Endometrial microvascular endothelial cells (primary cell): ENCODE results near the gene TBC1D22B. TPM values are rescaled to one million over a fixed set of nuclear protein-coding genes. Genes with fewer than 3 reads are reported as not detected.

ENCODE experiments used
- in situ Hi-C: cut with HindIII; loops from 2 replicates; pipeline ENCODE4 v1.10.0; 2017; ENCODE audit warnings: low sequenced_read_pairs, low pct_unique_long_range_greater_than_20kb; ENCODE audit errors: inconsistent ontology term
- total RNA-seq: library from RNA; depleted of rRNA; stranded (reverse); fragments of >200 nt; gene quantifications from one replicate; pipeline ENCODE4 v1.2.3, GENCODE V29; 2015; ENCODE audit errors: inconsistent ontology term

Gene TBC1D22B
- total RNA-seq, 1 donor from 2014 or later, result 15.4 TPM

DNA sequence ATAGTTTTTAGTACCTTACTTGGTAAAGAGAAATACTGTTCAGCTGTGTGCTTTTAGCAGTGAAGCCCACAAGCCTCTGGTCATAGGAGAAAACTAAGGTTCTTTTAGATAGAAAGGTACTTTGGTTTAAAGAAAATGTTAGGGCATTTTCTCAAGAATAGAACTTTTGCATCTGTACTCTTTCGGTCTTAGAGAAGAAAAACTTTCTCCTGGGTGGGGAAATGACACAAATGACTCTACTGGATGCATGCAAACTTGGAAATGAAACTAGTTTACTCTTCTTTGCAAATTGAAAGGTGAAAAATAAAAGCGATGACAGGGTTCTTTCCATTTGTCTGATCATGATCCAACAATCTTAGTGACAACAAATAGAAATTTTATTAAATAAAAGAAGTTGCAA is 2.5 kb downstream of the TBC1D22B start:
- in situ Hi-C loops, result no loop called here

DNA sequence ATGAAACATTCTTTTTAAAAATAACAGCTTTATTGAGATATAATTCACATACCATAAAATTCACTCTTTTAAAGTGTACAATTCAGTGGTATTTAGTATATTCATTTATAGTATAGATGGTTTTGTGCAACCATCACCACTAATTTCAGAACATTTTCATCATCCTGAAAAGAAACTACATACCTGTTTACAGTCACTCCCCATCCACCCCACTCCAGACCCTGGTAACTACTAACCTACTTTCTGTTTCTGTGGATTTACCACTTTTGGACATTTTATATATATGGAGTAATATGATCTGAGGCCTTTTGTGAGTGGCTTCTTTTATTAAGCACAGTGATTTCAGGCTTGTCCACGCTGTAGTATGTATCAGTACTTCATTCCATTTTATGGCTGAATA is 2.9 kb downstream of the TBC1D22B start:
- in situ Hi-C loops, result no loop called here

- in situ Hi-C loops, result no loop called here
Measured at GRCh38 chr6:37261198-37261597, 3.6 kb downstream of the TBC1D22B start.

DNA sequence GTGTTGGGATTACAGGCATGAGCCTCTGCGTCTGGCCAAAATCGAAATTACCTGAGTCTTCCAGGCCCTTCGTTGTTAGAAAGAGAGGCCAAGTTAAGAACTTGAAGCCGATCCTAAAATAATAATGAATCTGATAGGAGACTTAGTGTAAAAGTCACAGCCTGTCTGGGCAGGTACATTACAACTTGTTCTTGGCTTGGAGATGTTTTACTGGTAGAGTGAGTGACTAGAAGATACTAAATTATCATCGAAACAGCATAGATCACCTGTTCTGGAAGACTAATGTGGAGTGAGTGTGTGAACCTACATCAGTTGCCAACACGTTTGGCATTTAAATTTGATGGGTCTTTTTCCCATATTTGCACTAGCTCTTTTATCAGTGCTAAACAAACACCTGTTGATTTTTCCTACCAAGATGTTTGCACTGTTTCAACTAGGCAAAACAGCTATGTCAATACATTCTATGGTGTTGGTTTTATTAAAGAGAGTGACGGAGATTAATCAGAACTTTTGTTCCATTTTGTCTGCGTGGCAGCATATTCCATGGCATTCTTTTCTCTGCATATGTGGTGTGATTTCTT is 5.0 kb downstream of the TBC1D22B start:
- in situ Hi-C loops, result no loop called here

DNA sequence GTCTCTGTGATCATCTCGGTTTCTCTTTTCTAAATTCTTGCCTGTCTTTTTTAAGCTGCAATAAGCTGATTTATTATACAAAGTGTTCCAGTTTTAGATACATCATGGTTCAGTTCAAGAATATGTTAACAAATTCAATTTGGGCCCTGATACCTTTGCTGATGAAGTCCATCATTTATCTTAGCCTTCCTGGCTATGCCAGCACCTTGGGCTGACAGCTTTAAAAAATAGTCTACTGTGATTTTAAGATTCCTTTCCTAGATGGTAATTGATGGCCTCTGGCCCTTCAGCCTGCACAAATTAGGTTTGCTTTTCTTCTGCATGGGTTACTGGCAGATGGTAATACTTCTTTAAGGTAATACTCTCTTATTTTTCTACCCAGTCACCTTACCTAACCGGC is 7.4 kb downstream of the TBC1D22B start:
- in situ Hi-C loops, result no loop called here

GRCh38 chr6:37265860-37266259 is 8.3 kb downstream of the TBC1D22B start:
- in situ Hi-C loops, result no loop called here

GRCh38 chr6:37269105-37269504 is 11.5 kb downstream of the TBC1D22B start:
- in situ Hi-C loops, result no loop called here

DNA sequence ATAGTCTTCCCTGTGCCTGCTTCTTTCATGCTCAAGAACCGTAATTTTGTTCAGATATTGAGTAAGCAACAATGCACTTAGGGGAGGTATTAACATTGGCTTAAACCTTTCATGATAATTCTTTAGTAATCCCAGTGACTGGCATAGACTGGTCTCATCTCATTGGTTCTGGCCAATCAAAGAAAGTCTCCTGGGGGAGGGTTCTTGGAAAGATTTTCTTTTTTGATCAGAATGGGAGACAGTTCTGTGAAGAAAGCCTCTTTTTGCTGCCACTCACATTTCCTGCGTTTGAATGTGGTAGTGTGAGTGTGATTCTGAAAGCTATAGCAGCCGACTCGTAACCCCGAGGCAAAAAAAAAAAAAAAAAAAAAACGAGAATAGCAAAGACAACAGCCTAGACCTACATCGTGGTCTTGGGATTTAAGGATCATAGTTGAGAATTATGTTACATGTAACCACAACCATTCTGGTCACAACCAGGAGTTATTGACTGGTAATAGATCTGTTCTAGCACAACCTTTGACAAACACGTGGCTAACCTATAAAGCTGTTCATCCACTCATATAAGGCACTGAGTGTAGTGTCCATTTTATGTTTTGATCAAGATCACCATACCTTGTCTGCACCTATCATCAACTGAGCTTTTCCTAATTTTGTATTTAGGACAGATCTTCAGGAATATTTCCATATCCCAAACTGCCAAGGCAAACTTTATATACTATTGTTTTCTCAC is 15.4 kb downstream of the TBC1D22B start:
- in situ Hi-C loops, result no loop called here

GRCh38 chr6:37273690-37274089 is 16.1 kb downstream of the TBC1D22B start:
- in situ Hi-C loops, result no loop called here

DNA sequence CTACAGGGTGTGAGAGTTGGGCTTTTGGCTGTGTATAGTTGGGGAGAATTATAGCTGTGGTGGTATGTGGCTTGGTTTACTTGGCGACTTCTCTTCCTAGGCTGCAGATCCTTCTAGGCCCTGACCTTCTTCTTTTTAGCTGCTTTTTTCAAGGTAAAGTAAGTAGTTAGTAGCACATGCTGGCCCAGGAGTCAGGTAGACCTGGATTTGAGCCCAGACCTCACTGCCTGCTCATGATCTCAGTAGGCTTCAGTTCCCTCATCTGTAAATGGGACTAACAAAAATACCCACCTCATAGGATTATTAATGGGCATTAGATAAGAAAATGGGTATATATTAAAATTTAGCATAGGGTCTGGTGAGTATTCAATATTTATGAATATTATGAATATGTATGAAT is 17.8 kb downstream of the TBC1D22B start:
- in situ Hi-C loops, result no loop called here

- in situ Hi-C loops, result no loop called here
Measured at GRCh38 chr6:37277001-37277409, 19.4 kb downstream of the TBC1D22B start.

DNA sequence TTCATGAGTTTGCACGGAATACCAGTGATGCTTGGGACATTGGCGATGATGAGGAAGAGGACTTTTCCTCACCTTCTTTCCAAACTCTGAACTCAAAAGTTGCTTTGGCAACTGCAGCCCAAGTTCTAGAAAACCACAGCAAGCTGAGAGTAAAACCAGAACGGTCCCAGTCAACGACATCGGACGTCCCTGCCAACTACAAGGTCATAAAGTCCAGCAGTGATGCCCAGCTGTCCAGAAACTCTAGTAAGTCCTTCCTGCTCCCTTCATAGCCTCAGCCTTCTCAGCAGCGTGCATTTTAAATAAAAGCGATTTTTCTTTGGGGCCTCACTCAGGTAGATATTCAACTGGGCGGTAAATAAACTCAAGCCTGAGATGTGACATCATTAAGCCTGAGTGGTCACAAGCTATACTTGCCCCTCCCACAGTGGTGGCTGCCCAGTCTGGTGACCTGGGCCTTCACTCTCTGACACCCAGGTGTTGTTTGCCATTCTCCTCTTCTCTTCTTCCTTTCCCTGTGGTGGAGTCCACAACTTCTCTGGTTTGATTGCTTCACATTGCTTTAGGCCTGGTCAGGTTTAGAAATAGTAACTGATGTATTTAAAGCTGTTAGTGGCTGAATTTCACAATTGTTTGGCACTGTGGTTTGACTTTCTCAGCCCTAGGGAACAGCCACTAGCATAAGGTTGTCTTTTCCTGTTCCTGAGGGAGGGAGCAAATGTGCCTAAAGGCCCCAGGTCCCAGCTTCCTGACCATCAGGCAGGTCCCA is 22.0 kb downstream of the TBC1D22B start:
- in situ Hi-C loops, result no loop called here

DNA sequence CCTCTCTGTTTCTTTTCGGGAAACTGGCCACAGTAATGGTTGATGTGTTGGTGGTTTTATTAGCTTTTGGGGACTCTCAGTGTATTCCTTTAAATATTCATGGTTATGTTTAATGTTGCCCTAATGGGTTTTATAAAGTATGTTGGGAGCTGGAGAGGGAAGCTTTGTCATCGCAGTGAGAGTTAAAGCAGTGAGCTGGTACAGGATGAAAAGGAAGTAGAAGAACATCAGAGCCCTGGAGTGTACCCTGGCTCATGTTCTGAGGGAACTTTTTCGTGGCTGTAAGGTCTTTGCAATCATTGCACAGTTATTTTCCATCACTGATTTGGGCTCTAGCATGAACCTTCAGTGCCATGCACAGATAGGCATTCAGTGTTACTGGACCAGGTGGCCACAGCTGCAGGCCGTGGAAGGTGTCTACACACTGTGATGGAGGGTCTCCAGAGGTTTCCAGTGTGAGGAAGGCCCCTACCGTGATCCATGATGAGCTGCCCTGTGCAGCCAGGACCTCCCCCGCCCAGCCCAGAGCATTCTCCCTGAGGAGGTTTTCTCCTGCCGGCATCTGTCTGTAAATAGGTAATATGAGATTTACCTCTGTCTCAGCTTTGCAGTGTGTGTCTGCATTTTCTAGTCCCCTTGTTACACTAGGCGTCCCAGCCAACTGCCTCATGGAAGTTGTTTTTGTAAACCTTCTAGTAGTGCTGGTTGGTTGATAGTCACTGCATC is 22.8 kb downstream of the TBC1D22B start:
- in situ Hi-C loops, result no loop called here

GRCh38 chr6:37282371-37282770 is 24.8 kb downstream of the TBC1D22B start:
- in situ Hi-C loops, result no loop called here

GRCh38 chr6:37283268-37283667 is 25.7 kb downstream of the TBC1D22B start:
- in situ Hi-C loops, result no loop called here

GRCh38 chr6:37283671-37284151 is 26.1 kb downstream of the TBC1D22B start:
- in situ Hi-C loops, result no loop called here

DNA sequence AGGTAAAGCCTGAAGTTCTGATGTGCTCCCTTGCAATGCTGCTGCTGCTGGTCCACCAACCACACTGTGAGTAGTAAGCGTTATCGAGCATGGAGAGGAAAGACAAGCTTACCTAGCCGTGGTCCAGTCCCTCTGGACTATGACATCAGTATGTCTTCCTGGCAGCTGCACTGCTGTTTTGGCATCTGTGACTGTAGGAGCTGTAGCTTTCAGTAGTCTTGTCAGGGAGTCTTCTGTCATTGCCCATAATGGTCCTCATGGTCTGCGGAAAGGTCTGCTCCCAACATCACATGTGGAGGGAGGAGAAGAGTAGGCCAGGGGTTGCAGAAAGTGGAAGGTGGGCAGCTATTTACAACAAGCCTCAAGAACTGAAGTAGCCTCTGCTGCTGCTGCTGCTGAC is 27.2 kb downstream of the TBC1D22B start:
- in situ Hi-C loops, result no loop called here

- in situ Hi-C loops, result no loop called here
Measured at GRCh38 chr6:37285861-37286311, 28.3 kb downstream of the TBC1D22B start.

- in situ Hi-C loops, result no loop called here
Measured at GRCh38 chr6:37287519-37288157, 30.1 kb downstream of the TBC1D22B start.
